ENCODE measurements around the gene PEX13.

GRCh38 chr2:60994131-60994530 lies 23.4 kb upstream of the PEX13 start:
- TF ChIP-seq, protein P1, sequence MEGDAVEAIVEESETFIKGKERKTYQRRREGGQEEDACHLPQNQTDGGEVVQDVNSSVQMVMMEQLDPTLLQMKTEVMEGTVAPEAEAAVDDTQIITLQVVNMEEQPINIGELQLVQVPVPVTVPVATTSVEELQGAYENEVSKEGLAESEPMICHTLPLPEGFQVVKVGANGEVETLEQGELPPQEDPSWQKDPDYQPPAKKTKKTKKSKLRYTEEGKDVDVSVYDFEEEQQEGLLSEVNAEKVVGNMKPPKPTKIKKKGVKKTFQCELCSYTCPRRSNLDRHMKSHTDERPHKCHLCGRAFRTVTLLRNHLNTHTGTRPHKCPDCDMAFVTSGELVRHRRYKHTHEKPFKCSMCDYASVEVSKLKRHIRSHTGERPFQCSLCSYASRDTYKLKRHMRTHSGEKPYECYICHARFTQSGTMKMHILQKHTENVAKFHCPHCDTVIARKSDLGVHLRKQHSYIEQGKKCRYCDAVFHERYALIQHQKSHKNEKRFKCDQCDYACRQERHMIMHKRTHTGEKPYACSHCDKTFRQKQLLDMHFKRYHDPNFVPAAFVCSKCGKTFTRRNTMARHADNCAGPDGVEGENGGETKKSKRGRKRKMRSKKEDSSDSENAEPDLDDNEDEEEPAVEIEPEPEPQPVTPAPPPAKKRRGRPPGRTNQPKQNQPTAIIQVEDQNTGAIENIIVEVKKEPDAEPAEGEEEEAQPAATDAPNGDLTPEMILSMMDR (IDR thresholded peaks at IDR 0.05), result no peak
- no peak for TF ChIP-seq EZH2 (IDR thresholded peaks at IDR 0.05)
